Measurements from ENCODE around the gene SYT1.

- TF ChIP-seq CTCF (IDR thresholded peaks at IDR 0.05) (no peak), POLR2A (IDR thresholded peaks at IDR 0.05) (no peak)
Observed at GRCh38 chr12:79046021-79046420, 181.4 kb downstream of the SYT1 start.

Data from Peyer's patch (tissue), 4 donors.